Dedifferentiated amniotic fluid mesenchymal stem cell (primary cell): ENCODE data around the gene GGCX.

Experiments
- DNase-seq: peaks from one replicate; pipeline ENCODE4 v3.0.0-alpha.2; 2016; ENCODE audit errors: extremely low spot score

The GGCX gene

GRCh38 chr2:85541753-85542457 is 19.4 kb downstream of the GGCX start:
- no peak for DNase-seq

- DNase-seq, result no peak
Measured at GRCh38 chr2:85541262-85541661, 20.0 kb downstream of the GGCX start.

- no peak for DNase-seq
Measured at GRCh38 chr2:85540133-85540648, 21.1 kb downstream of the GGCX start.

GRCh38 chr2:85539361-85540132 is 21.7 kb downstream of the GGCX start:
- peak; percentile 47 for DNase-seq

- DNase-seq, result peak; percentile 87
Measured at GRCh38 chr2:85538507-85539360, 22.6 kb downstream of the GGCX start, which contains the start of gene MAT2A. TSS of gene MAT2A (plus strand) at chr2:85539168. CDS start at chr2:85539288, 120 bp downstream.

- DNase-seq, result no peak
Measured at GRCh38 chr2:85537600-85538506, 23.4 kb downstream of the GGCX start.

GRCh38 chr2:85536479-85536878 is 24.8 kb downstream of the GGCX start:
- DNase-seq, result no peak

GRCh38 chr2:85534881-85535280 is 26.4 kb downstream of the GGCX start:
- DNase-seq, result no peak

GRCh38 chr2:85534099-85534498 is 27.2 kb downstream of the GGCX start:
- no peak for DNase-seq

GRCh38 chr2:85531589-85531988 is 29.7 kb downstream of the GGCX start:
- no peak for DNase-seq

- no peak for DNase-seq
Measured at GRCh38 chr2:85529809-85530208, 31.5 kb downstream of the GGCX start.

- DNase-seq, result no peak
Measured at GRCh38 chr2:85528355-85528754, 32.9 kb downstream of the GGCX start.

GRCh38 chr2:85527787-85528186 is 33.5 kb downstream of the GGCX start:
- no peak for DNase-seq

- no peak for DNase-seq
Measured at GRCh38 chr2:85525567-85525966, 35.7 kb downstream of the GGCX start.

- no peak for DNase-seq
Measured at GRCh38 chr2:85525029-85525428, 36.3 kb downstream of the GGCX start.

- DNase-seq, result no peak
Measured at GRCh38 chr2:85524336-85524908, 36.9 kb downstream of the GGCX start.

- no peak for DNase-seq
Measured at GRCh38 chr2:85523903-85524335, 37.4 kb downstream of the GGCX start.

- DNase-seq, result no peak
Measured at GRCh38 chr2:85523062-85523902, 38.0 kb downstream of the GGCX start.

GRCh38 chr2:85522090-85522647 is 39.1 kb downstream of the GGCX start:
- DNase-seq, result no peak
